ENCODE measurements around the gene MYCBP2. TPM values are rescaled to one million over a fixed set of nuclear protein-coding genes. Genes with fewer than 3 reads are reported as not detected.
A peak's percentile ranks its signal among the peaks of the same experiment; 100 is the strongest.
"Not testable (repeated sequence)": the region's sequence is repeated elsewhere in the genome, so short reads cannot be mapped to it uniquely, and the experiment has no call there.

MYCBP2 gene
- total and polyA plus RNA-seq, 4 donors: 23.2 to 130 (median 57.9) TPM

GRCh38 chr13:77016251-77016812 is 310.6 kb downstream of the MYCBP2 start:
- DNase-seq: no peak
- ATAC-seq (ENCODE audit: insufficient read depth, low FRiP score): no peak
- Histone ChIP-seq H3K9me3 (ENCODE audit: control insufficient read depth in 4 of 4, insufficient read depth in 3 of 4, low read length in 3 of 4) (no peaks in the 10 kb centered on the region), H3K36me3 (ENCODE audit: control insufficient read depth in 4 of 4, insufficient read depth in 4 of 4, low read length in 4 of 4) (peaks cover 12 to 51% (median 39%) of the 10 kb centered on the region in 4 donors), H3K27me3 (ENCODE audit: control insufficient read depth in 3 of 3, insufficient read depth in 3 of 3, low read length in 2 of 3) (no peaks in the 10 kb centered on the region), H3K4me3 (no peak overlapping the region), H3K4me1 (ENCODE audit: control insufficient read depth in 5 of 5, insufficient read depth in 5 of 5, low read length in 5 of 5) (peaks cover 0 to 30% (median 4%) of the 10 kb centered on the region in 5 donors), H3K9ac (ENCODE audit: insufficient read depth in 1 of 2, low read length in 2 of 2) (no peak overlapping the region), H3K27ac (ENCODE audit: low read depth in 1 of 2, low read length in 1 of 2) (no peak overlapping the region)
- TF ChIP-seq, protein P1, sequence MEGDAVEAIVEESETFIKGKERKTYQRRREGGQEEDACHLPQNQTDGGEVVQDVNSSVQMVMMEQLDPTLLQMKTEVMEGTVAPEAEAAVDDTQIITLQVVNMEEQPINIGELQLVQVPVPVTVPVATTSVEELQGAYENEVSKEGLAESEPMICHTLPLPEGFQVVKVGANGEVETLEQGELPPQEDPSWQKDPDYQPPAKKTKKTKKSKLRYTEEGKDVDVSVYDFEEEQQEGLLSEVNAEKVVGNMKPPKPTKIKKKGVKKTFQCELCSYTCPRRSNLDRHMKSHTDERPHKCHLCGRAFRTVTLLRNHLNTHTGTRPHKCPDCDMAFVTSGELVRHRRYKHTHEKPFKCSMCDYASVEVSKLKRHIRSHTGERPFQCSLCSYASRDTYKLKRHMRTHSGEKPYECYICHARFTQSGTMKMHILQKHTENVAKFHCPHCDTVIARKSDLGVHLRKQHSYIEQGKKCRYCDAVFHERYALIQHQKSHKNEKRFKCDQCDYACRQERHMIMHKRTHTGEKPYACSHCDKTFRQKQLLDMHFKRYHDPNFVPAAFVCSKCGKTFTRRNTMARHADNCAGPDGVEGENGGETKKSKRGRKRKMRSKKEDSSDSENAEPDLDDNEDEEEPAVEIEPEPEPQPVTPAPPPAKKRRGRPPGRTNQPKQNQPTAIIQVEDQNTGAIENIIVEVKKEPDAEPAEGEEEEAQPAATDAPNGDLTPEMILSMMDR (IDR thresholded peaks at IDR 0.05; ENCODE audit: control extremely low read depth, extremely low read depth): no peak
- WGBS, 2 donors: 87 to 92% methylated on average over 3 of the region's 3 CpGs

DNA sequence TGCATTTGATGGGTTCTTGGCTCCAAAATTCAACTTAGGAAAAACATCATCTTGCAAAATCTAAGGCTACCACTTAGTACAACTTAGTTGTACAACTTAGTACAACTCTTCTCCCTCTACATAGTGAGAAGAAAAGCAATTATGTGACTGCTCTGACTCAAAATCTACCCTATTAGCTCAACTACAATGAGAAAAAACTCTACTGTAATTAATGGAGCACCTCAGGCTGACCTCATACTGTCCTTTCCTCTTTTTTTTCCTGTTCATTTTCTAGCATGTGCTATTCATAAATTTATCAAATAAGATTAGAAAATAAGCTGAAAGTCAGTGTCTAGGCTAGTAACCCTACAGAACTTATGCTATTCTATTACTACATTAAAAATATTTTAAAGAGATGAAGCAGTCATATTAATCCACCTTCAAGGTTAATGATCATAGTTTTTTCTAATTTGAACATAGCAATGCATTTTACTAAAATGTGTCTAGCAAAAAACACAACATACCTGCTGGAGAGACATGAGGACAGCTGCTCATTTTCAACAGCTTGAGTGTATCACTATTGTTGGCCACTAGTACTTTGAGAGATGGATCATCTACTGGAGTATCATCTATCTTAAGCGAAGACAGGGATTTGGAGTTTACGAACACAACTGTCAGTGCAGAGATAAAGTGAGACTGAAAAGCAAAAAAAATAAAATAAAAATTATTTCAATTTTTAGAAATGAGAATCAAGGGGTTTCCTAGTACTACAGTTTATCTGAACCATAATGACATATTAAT is 311.8 kb downstream of the MYCBP2 start:
- H3K27me3 ChIP-seq (ENCODE audit: control insufficient read depth in 3 of 3, insufficient read depth in 3 of 3, low read length in 2 of 3): no peaks in the 10 kb centered on the region
- H3K36me3 ChIP-seq (ENCODE audit: control insufficient read depth in 4 of 4, insufficient read depth in 4 of 4, low read length in 4 of 4): peaks cover 17 to 58% (median 46%) of the 10 kb centered on the region in 4 donors
- TF ChIP-seq, protein P1 (IDR thresholded peaks at IDR 0.05; ENCODE audit: control extremely low read depth, extremely low read depth): no peak
- 90 to 99% methylated on average over 2 of the region's 2 CpGs for WGBS, 2 donors
- no peak overlapping the region for H3K27ac ChIP-seq (ENCODE audit: low read depth in 1 of 2, low read length in 1 of 2)
- ATAC-seq (ENCODE audit: insufficient read depth, low FRiP score) (no peak), DNase-seq (no peak)
- no peaks in the 10 kb centered on the region for H3K9me3 ChIP-seq (ENCODE audit: control insufficient read depth in 4 of 4, insufficient read depth in 3 of 4, low read length in 3 of 4)
- H3K4me1 ChIP-seq (ENCODE audit: control insufficient read depth in 5 of 5, insufficient read depth in 5 of 5, low read length in 5 of 5): peaks cover 0 to 23% (median 2%) of the 10 kb centered on the region in 5 donors
- H3K4me3 ChIP-seq: no peak overlapping the region
- no peak overlapping the region for H3K9ac ChIP-seq (ENCODE audit: insufficient read depth in 1 of 2, low read length in 2 of 2)

DNA sequence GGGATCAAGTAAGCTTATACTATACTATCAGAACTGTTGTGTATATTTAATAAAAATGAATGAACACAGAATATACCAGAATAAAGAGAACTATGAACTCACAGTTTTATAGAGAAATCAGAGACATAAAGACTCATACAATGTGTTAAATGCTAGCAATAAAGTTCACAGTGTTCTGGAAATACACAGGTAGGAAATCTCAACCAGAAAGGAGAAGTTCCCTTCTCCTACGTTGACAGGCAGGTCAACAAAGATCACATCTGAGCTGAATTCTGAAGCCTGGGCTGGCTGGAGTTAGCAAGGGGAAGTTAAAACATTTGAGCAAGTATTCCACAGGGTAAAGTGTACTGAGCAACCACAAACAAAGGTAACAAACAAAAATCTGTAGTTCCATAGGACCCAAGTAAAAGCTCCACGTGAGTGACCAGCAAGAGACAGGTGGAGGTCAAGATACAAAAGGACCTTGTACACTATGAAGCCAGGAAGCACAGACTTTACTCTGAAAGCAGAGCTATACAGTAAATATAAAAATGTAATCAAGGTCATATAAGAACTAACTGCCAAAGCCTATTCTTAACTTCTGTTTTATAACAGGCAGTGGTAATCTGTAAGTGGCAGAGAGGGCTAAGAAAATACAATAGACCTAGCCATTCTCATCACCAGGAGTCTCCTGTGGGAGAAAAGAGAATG is 312.9 kb downstream of the MYCBP2 start:
- WGBS, 2 donors: 54 to 77% methylated on average over 2 of the region's 2 CpGs
- Histone ChIP-seq H3K4me1 (ENCODE audit: control insufficient read depth in 5 of 5, insufficient read depth in 5 of 5, low read length in 5 of 5) (peaks cover 0 to 20% (median under 1%) of the 10 kb centered on the region in 5 donors), H3K4me3 (no peak overlapping the region), H3K36me3 (ENCODE audit: control insufficient read depth in 4 of 4, insufficient read depth in 4 of 4, low read length in 4 of 4) (peaks cover 19 to 68% (median 47%) of the 10 kb centered on the region in 4 donors), H3K27ac (ENCODE audit: low read depth in 1 of 2, low read length in 1 of 2) (peak overlapping the region in 1 of 2 donors; percentile 29), H3K9ac (ENCODE audit: insufficient read depth in 1 of 2, low read length in 2 of 2) (no peak overlapping the region), H3K9me3 (ENCODE audit: control insufficient read depth in 4 of 4, insufficient read depth in 3 of 4, low read length in 3 of 4) (no peaks in the 10 kb centered on the region), H3K27me3 (ENCODE audit: control insufficient read depth in 3 of 3, insufficient read depth in 3 of 3, low read length in 2 of 3) (no peaks in the 10 kb centered on the region)
- no peak for ATAC-seq (ENCODE audit: insufficient read depth, low FRiP score)
- TF ChIP-seq, protein P1 (IDR thresholded peaks at IDR 0.05; ENCODE audit: control extremely low read depth, extremely low read depth): no peak
- no peak for DNase-seq

DNA sequence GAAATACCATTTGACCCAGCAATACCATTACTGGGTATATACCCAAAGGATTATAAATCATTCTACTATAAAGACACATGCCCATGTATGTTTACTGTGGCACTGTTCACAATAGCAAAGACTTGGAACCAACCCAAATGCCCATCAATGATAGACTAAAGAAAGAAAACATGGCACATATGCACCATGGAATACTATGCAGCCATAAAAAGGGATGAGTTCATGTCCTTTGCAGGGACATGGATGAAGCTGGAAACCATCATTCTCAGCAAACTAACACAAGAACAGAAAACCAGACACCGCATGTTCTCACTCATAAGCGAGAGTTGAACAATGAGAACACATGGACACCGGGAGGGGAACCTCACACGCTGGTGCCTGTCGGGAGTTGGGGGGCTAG is 317.2 kb downstream of the MYCBP2 start:
- H3K9me3 ChIP-seq (ENCODE audit: control insufficient read depth in 4 of 4, insufficient read depth in 3 of 4, low read length in 3 of 4); H3K4me3 ChIP-seq; DNase-seq; H3K27me3 ChIP-seq (ENCODE audit: control insufficient read depth in 3 of 3, insufficient read depth in 3 of 3, low read length in 2 of 3); ATAC-seq (ENCODE audit: insufficient read depth, low FRiP score); H3K27ac ChIP-seq (ENCODE audit: low read depth in 1 of 2, low read length in 1 of 2); H3K9ac ChIP-seq (ENCODE audit: insufficient read depth in 1 of 2, low read length in 2 of 2): not testable (repeated sequence)
- 86 to 97% methylated on average over 5 of the region's 5 CpGs for WGBS, 2 donors
- peaks cover 24 to 61% (median 46%) of the 10 kb centered on the region in 4 donors for H3K36me3 ChIP-seq (ENCODE audit: control insufficient read depth in 4 of 4, insufficient read depth in 4 of 4, low read length in 4 of 4)
- peaks cover 0 to 10% (median 0%) of the 10 kb centered on the region in 5 donors for H3K4me1 ChIP-seq (ENCODE audit: control insufficient read depth in 5 of 5, insufficient read depth in 5 of 5, low read length in 5 of 5)

All from lung (tissue), 12 donors.